NK-92 treated with Interleukin-12 subunit alpha and Interleukin-12 subunit beta, amount 100 ng/mL, for 24 hours (cell line): Measurements from ENCODE around the gene NMNAT2.
"Not testable (repeated sequence)": the region's sequence is repeated elsewhere in the genome, so short reads cannot be mapped to it uniquely, and the experiment has no call there.

Experiments
- DNase-seq: peaks from one replicate; lab custom pipeline; 2025; lab: John Stamatoyannopoulos, UW

The NMNAT2 gene

GRCh38 chr1:183417772-183418491 is at the start of gene NMNAT2:
Gene NMNAT2 (minus strand): TSS chr1:183418380. CDS start chr1:183418267, 113 bp downstream.
- DNase-seq = no peak

GRCh38 chr1:183467687-183468086 is 49.5 kb upstream of the NMNAT2 start:
- no peak for DNase-seq

- DNase-seq = no peak
Observed at GRCh38 chr1:183466781-183467180, 48.6 kb upstream of the NMNAT2 start.

GRCh38 chr1:183463566-183463965 is 45.4 kb upstream of the NMNAT2 start:
- DNase-seq = no peak

GRCh38 chr1:183461350-183461749 is 43.2 kb upstream of the NMNAT2 start:
- no peak for DNase-seq

- DNase-seq = no peak
Observed at GRCh38 chr1:183460596-183460995, 42.4 kb upstream of the NMNAT2 start.

GRCh38 chr1:183457449-183457848 is 39.3 kb upstream of the NMNAT2 start:
- no peak for DNase-seq

GRCh38 chr1:183456826-183457225 is 38.6 kb upstream of the NMNAT2 start:
- no peak for DNase-seq

- DNase-seq = no peak
Observed at GRCh38 chr1:183454377-183454776, 36.2 kb upstream of the NMNAT2 start.

- DNase-seq = no peak
Observed at GRCh38 chr1:183450093-183450492, 31.9 kb upstream of the NMNAT2 start.

- no peak for DNase-seq
Observed at GRCh38 chr1:183449223-183449770, 31.1 kb upstream of the NMNAT2 start.

- DNase-seq = no peak
Observed at GRCh38 chr1:183444243-183444642, 26.1 kb upstream of the NMNAT2 start.

GRCh38 chr1:183443466-183443865 is 25.3 kb upstream of the NMNAT2 start:
- no peak for DNase-seq

- no peak for DNase-seq
Observed at GRCh38 chr1:183443011-183443410, 24.8 kb upstream of the NMNAT2 start.

- DNase-seq = no peak
Observed at GRCh38 chr1:183438060-183438459, 19.9 kb upstream of the NMNAT2 start.

- no peak for DNase-seq
Observed at GRCh38 chr1:183435497-183435896, 17.3 kb upstream of the NMNAT2 start.

- DNase-seq = no peak
Observed at GRCh38 chr1:183433703-183434102, 15.5 kb upstream of the NMNAT2 start.

- DNase-seq = no peak
Observed at GRCh38 chr1:183432548-183432875, 14.3 kb upstream of the NMNAT2 start.

GRCh38 chr1:183431840-183432547 is 13.8 kb upstream of the NMNAT2 start:
- no peak for DNase-seq

GRCh38 chr1:183427591-183427990 is 9.4 kb upstream of the NMNAT2 start:
- DNase-seq = not testable (repeated sequence)

GRCh38 chr1:183424691-183425090 is 6.5 kb upstream of the NMNAT2 start:
- DNase-seq = no peak

- DNase-seq = no peak
Observed at GRCh38 chr1:183423541-183423940, 5.4 kb upstream of the NMNAT2 start.

GRCh38 chr1:183419399-183419798 is 1.2 kb upstream of the NMNAT2 start:
- DNase-seq = no peak
